ENCODE measurements around the gene PRKRIP1.

Gene PRKRIP1

GRCh38 chr7:102412548-102412947, 16.4 kb downstream of the PRKRIP1 start:
- Histone ChIP-seq H3K4me3 (ENCODE audit: low read length) (no peak overlapping the region), H3K9me3 (ENCODE audit: control insufficient read depth, insufficient read depth, low read length) (peaks cover 6% of the 10 kb centered on the region; the same call in 1 of the 2 replicates), H3K4me1 (ENCODE audit: control insufficient read depth, low read length) (peaks cover 74% of the 10 kb centered on the region), H3K36me3 (ENCODE audit: control insufficient read depth, low read length) (peaks cover 99% of the 10 kb centered on the region), H3K27ac (ENCODE audit: low read depth, low read length) (no peak overlapping the region), H3K4me2 (ENCODE audit: low read length) (no peak overlapping the region), H3K27me3 (ENCODE audit: control insufficient read depth, low read length) (no peaks in the 10 kb centered on the region), H3K79me2 (ENCODE audit: control insufficient read depth, low read length) (peaks cover 80% of the 10 kb centered on the region), H3K9me2 (replicated peaks; ENCODE audit: control insufficient read depth, low read length) (no peaks in the 10 kb centered on the region), H4K20me1 (ENCODE audit: control insufficient read depth, insufficient read depth, low read depth, low read length) (no peaks in the 10 kb centered on the region), H3F3A (ENCODE audit: control insufficient read depth, insufficient read depth) (peaks cover 15% of the 10 kb centered on the region)
- TF ChIP-seq CTCF (IDR thresholded peaks at IDR 0.05; ENCODE audit: low read depth, low read length, poor library complexity, severe bottlenecking) (peak; percentile 62), EZH2phosphoT487 (IDR thresholded peaks at IDR 0.05; ENCODE audit: borderline replicate concordance, low read length) (no peak)

- no peak overlapping the region for H3K4me3 ChIP-seq (ENCODE audit: low read length)
- no peaks in the 10 kb centered on the region for H4K20me1 ChIP-seq (ENCODE audit: control insufficient read depth, insufficient read depth, low read depth, low read length)
- no peak overlapping the region for H3K4me2 ChIP-seq (ENCODE audit: low read length)
- H3K79me2 ChIP-seq (ENCODE audit: control insufficient read depth, low read length), result peaks cover 78% of the 10 kb centered on the region
- H3K36me3 ChIP-seq (ENCODE audit: control insufficient read depth, low read length), result peaks cover 97% of the 10 kb centered on the region
- peaks cover 72% of the 10 kb centered on the region for H3K4me1 ChIP-seq (ENCODE audit: control insufficient read depth, low read length)
- H3K9me3 ChIP-seq (ENCODE audit: control insufficient read depth, insufficient read depth, low read length), result peaks cover 6% of the 10 kb centered on the region; the same call in 1 of the 2 replicates
- no peak for TF ChIP-seq EZH2phosphoT487 (IDR thresholded peaks at IDR 0.05; ENCODE audit: borderline replicate concordance, low read length)
- TF ChIP-seq CTCF (IDR thresholded peaks at IDR 0.05; ENCODE audit: low read depth, low read length, poor library complexity, severe bottlenecking), result no peak
- H3F3A ChIP-seq (ENCODE audit: control insufficient read depth, insufficient read depth), result peaks cover 15% of the 10 kb centered on the region
- H3K27ac ChIP-seq (ENCODE audit: low read depth, low read length), result no peak overlapping the region
- no peaks in the 10 kb centered on the region for H3K9me2 ChIP-seq (replicated peaks; ENCODE audit: control insufficient read depth, low read length)
- H3K27me3 ChIP-seq (ENCODE audit: control insufficient read depth, low read length), result no peaks in the 10 kb centered on the region
Observed at GRCh38 chr7:102413091-102413490, 16.9 kb downstream of the PRKRIP1 start.

GRCh38 chr7:102413611-102414010, 17.4 kb downstream of the PRKRIP1 start:
- H3K79me2 ChIP-seq (ENCODE audit: control insufficient read depth, low read length), result peaks cover 75% of the 10 kb centered on the region
- H3K36me3 ChIP-seq (ENCODE audit: control insufficient read depth, low read length), result peaks cover 97% of the 10 kb centered on the region
- no peak overlapping the region for H3K4me3 ChIP-seq (ENCODE audit: low read length)
- TF ChIP-seq CTCF (IDR thresholded peaks at IDR 0.05; ENCODE audit: low read depth, low read length, poor library complexity, severe bottlenecking), result no peak
- peaks cover 15% of the 10 kb centered on the region for H3F3A ChIP-seq (ENCODE audit: control insufficient read depth, insufficient read depth)
- H3K9me3 ChIP-seq (ENCODE audit: control insufficient read depth, insufficient read depth, low read length), result peaks cover 6% of the 10 kb centered on the region; the same call in 1 of the 2 replicates
- no peak overlapping the region for H3K4me2 ChIP-seq (ENCODE audit: low read length)
- H4K20me1 ChIP-seq (ENCODE audit: control insufficient read depth, insufficient read depth, low read depth, low read length), result no peaks in the 10 kb centered on the region
- H3K4me1 ChIP-seq (ENCODE audit: control insufficient read depth, low read length), result peaks cover 72% of the 10 kb centered on the region
- H3K9me2 ChIP-seq (replicated peaks; ENCODE audit: control insufficient read depth, low read length), result no peaks in the 10 kb centered on the region
- H3K27me3 ChIP-seq (ENCODE audit: control insufficient read depth, low read length), result no peaks in the 10 kb centered on the region
- H3K27ac ChIP-seq (ENCODE audit: low read depth, low read length), result no peak overlapping the region
